ENCODE measurements around the gene ARHGAP18. TPM values are rescaled to one million over a fixed set of nuclear protein-coding genes. Genes with fewer than 3 reads are reported as not detected.

ARHGAP18 gene
- total and polyA plus RNA-seq, 10 of the 15 experiments (the other 5 are each of a cell fraction or from before 2014, with no cell fraction given): 18.2 to 52.2 (median 31.7) TPM

- TF ChIP-seq CREB1 (IDR thresholded peaks at IDR 0.05; ENCODE audit: low read depth) (peak; percentile 26; the same call in 1 of the 2 replicates), SRF (IDR thresholded peaks at IDR 0.05; ENCODE audit: low read depth in 2 of 2, low read length in 2 of 2) (no peak), ZNF384 (IDR thresholded peaks at IDR 0.05; ENCODE audit: borderline replicate concordance, low read depth, low read length) (peak; percentile 21; the same call in 1 of the 2 replicates)
Measured at GRCh38 chr6:129631070-129631469, 78.9 kb downstream of the ARHGAP18 start (continued).

DNA sequence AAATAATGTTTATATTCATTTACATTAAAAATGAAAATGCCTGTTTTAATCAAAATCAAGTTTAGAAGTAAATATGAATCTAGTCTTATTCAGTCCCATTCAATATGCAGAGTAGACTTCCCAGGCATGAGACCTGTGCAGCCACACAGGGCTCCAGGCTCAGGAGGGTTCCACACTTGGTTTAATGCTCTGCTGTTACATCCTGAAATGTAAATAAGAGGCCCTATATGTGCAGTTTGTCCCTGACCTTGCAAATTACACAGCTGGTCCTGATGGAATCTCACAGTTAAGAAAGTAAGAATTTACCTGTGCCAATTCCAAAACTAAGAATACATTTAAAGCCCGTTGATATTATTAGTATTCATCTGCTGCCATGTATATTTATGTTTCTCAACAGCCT, 79.4 kb downstream of the ARHGAP18 start:
- ChIA-PET SMC1A (ENCODE audit: uncharacterized antibody, unreplicated experiment) (interaction anchor here (0.6 to 2.1 kb wide), 9 partner anchors 14 to 98 kb away, joined by 3 to 9 read pairs (median 3); partner anchors contain the start of gene ARHGAP18), POLR2A (interaction anchor here (0.7 to 3.2 kb wide), 4 partner anchors 10 to 31 kb away, joined by 3 to 9 read pairs (median 4); no protein-coding TSS in a partner anchor), CTCF (interaction anchor here (1.3 to 2.5 kb wide), 5 partner anchors 9 to 99 kb away, joined by 3 to 12 read pairs (median 4); no protein-coding TSS in a partner anchor), RAD21 (ENCODE audit: unreplicated experiment) (interaction anchor here (0.9 to 3.1 kb wide), 3 partner anchors 33 to 79 kb away, joined by 3 to 11 read pairs (median 4); partner anchors contain the start of gene ARHGAP18)
- in situ Hi-C loops (cut with MboI) (no loop called here), intact Hi-C loops (cut with micrococcal nuclease; ENCODE audit: unreplicated experiment) (no loop called here)
- TF ChIP-seq PML (IDR thresholded peaks at IDR 0.05; ENCODE audit: low read length): no peak
- TF ChIP-seq MEF2A (IDR thresholded peaks at IDR 0.05; ENCODE audit: insufficient read depth, low read depth, low read length): no peak
- TF ChIP-seq RB1 (IDR thresholded peaks at IDR 0.05; ENCODE audit: borderline replicate concordance): no peak
- no peak for TF ChIP-seq ZBTB33 (IDR thresholded peaks at IDR 0.05)
- Histone ChIP-seq H3K36me3 (ENCODE audit: control insufficient read depth in 2 of 2, insufficient read depth in 2 of 2, low read length in 1 of 2) (peaks cover 8 to 33% of the 10 kb centered on the region in 2 experiments), H3K79me2 (ENCODE audit: control insufficient read depth, insufficient read depth, low read length) (no peaks in the 10 kb centered on the region; the same call in 1 of the 2 replicates), H3K9me3 (replicated peaks; ENCODE audit: control insufficient read depth, insufficient read depth, low read length) (no peaks in the 10 kb centered on the region; the same call in 2 of the 3 replicates), H3K4me1 (ENCODE audit: control insufficient read depth, insufficient read depth, low read length) (peaks cover 7% of the 10 kb centered on the region; the same call in 1 of the 2 replicates), H4K20me1 (ENCODE audit: control insufficient read depth, insufficient read depth) (no peaks in the 10 kb centered on the region), H3K4me2 (ENCODE audit: control insufficient read depth, insufficient read depth) (no peak overlapping the region), H3K9ac (ENCODE audit: control insufficient read depth, insufficient read depth, low read length) (no peak overlapping the region), H2AFZ (ENCODE audit: control insufficient read depth, low read depth, low read length) (no peak overlapping the region), H3K27me3 (replicated peaks in 1 of 2; ENCODE audit: control insufficient read depth in 2 of 2, insufficient read depth in 2 of 2, low read length in 1 of 2) (no peaks in the 10 kb centered on the region), H3K27ac (ENCODE audit: control insufficient read depth, insufficient read depth) (no peak overlapping the region), H3K4me3 (no peak overlapping the region)
- ATAC-seq: peak; percentile 43; the same call in 2 of the 3 replicates
- WGBS (ENCODE audit: insufficient coverage, insufficient replicate concordance, low lambda C conversion rate, missing lambda C conversion rate): 0% methylated on average over 1 of the region's 1 CpG
- no peak for DNase-seq (ENCODE audit: low read depth, low spot score)
- no peak for FAIRE-seq
- no TSS peak for BruUV-seq (replicated peaks)

Data from GM12878 (cell line).